Measurements from ENCODE around the gene KBTBD4.

The KBTBD4 gene

GRCh38 chr11:47605921-47606320, 27.2 kb upstream of the KBTBD4 start:
- FAIRE-seq = no peak

GRCh38 chr11:47603295-47603694, 24.5 kb upstream of the KBTBD4 start:
- FAIRE-seq (no peak), DNase-seq (ENCODE audit: insufficient read length) (no peak)
- no peak for TF ChIP-seq TAF1 (IDR thresholded peaks at IDR 0.05; ENCODE audit: borderline replicate concordance, low read depth, low read length)
- no peak for TF ChIP-seq POLR2AphosphoS5 (IDR thresholded peaks at IDR 0.05; ENCODE audit: low read depth, low read length)
- no peak for TF ChIP-seq POLR2A (IDR thresholded peaks at IDR 0.05; ENCODE audit: low read depth, low read length)

More at GRCh38 chr11:47605921-47606320, 27.2 kb upstream of the KBTBD4 start:
- DNase-seq (ENCODE audit: insufficient read length) = no peak
- TF ChIP-seq POLR2A (IDR thresholded peaks at IDR 0.05; ENCODE audit: low read depth, low read length) (no peak), TAF1 (IDR thresholded peaks at IDR 0.05; ENCODE audit: borderline replicate concordance, low read depth, low read length) (no peak), POLR2AphosphoS5 (IDR thresholded peaks at IDR 0.05; ENCODE audit: low read depth, low read length) (no peak)

GRCh38 chr11:47599902-47600301, 21.1 kb upstream of the KBTBD4 start:
- DNase-seq (ENCODE audit: insufficient read length) (no peak), FAIRE-seq (no peak)
- TF ChIP-seq POLR2A (IDR thresholded peaks at IDR 0.05; ENCODE audit: low read depth, low read length) = no peak
- no peak for TF ChIP-seq POLR2AphosphoS5 (IDR thresholded peaks at IDR 0.05; ENCODE audit: low read depth, low read length)
- no peak for TF ChIP-seq TAF1 (IDR thresholded peaks at IDR 0.05; ENCODE audit: borderline replicate concordance, low read depth, low read length)

GRCh38 chr11:47595967-47596366, 17.2 kb upstream of the KBTBD4 start:
- TF ChIP-seq POLR2A (IDR thresholded peaks at IDR 0.05; ENCODE audit: low read depth, low read length) (no peak), POLR2AphosphoS5 (IDR thresholded peaks at IDR 0.05; ENCODE audit: low read depth, low read length) (no peak), TAF1 (IDR thresholded peaks at IDR 0.05; ENCODE audit: borderline replicate concordance, low read depth, low read length) (no peak)
- DNase-seq (ENCODE audit: insufficient read length) (no peak), FAIRE-seq (no peak)

- no peak for FAIRE-seq
- no peak for DNase-seq (ENCODE audit: insufficient read length)
- TF ChIP-seq POLR2AphosphoS5 (IDR thresholded peaks at IDR 0.05; ENCODE audit: low read depth, low read length) (no peak), TAF1 (IDR thresholded peaks at IDR 0.05; ENCODE audit: borderline replicate concordance, low read depth, low read length) (no peak), POLR2A (IDR thresholded peaks at IDR 0.05; ENCODE audit: low read depth, low read length) (no peak)
Observed at GRCh38 chr11:47595029-47595428, 16.3 kb upstream of the KBTBD4 start.

- DNase-seq (ENCODE audit: insufficient read length) (no peak), FAIRE-seq (no peak)
- TF ChIP-seq TAF1 (IDR thresholded peaks at IDR 0.05; ENCODE audit: borderline replicate concordance, low read depth, low read length) (no peak), POLR2AphosphoS5 (IDR thresholded peaks at IDR 0.05; ENCODE audit: low read depth, low read length) (no peak), POLR2A (IDR thresholded peaks at IDR 0.05; ENCODE audit: low read depth, low read length) (no peak)
Observed at GRCh38 chr11:47593934-47594855, 15.4 kb upstream of the KBTBD4 start, which contains the start of gene C1QTNF4. Gene C1QTNF4, minus strand, starts transcription at chr11:47594411. Its CDS starts 3,601 bp downstream, at chr11:47590810.

GRCh38 chr11:47593492-47593933, 14.7 kb upstream of the KBTBD4 start:
- DNase-seq (ENCODE audit: insufficient read length) (no peak), FAIRE-seq (no peak)

GRCh38 chr11:47592970-47593369, 14.2 kb upstream of the KBTBD4 start:
- peak; percentile 44 for FAIRE-seq
- TF ChIP-seq TAF1 (IDR thresholded peaks at IDR 0.05; ENCODE audit: borderline replicate concordance, low read depth, low read length) = no peak
- no peak for TF ChIP-seq POLR2A (IDR thresholded peaks at IDR 0.05; ENCODE audit: low read depth, low read length)
- TF ChIP-seq POLR2AphosphoS5 (IDR thresholded peaks at IDR 0.05; ENCODE audit: low read depth, low read length) = no peak
- no peak for DNase-seq (ENCODE audit: insufficient read length)

More at GRCh38 chr11:47593492-47593933, 14.7 kb upstream of the KBTBD4 start:
- TF ChIP-seq TAF1 (IDR thresholded peaks at IDR 0.05; ENCODE audit: borderline replicate concordance, low read depth, low read length) (no peak), POLR2AphosphoS5 (IDR thresholded peaks at IDR 0.05; ENCODE audit: low read depth, low read length) (no peak), POLR2A (IDR thresholded peaks at IDR 0.05; ENCODE audit: low read depth, low read length) (no peak)

GRCh38 chr11:47592251-47592650, 13.5 kb upstream of the KBTBD4 start:
- FAIRE-seq = peak; percentile 71
- TF ChIP-seq POLR2AphosphoS5 (IDR thresholded peaks at IDR 0.05; ENCODE audit: low read depth, low read length) (no peak), POLR2A (IDR thresholded peaks at IDR 0.05; ENCODE audit: low read depth, low read length) (no peak), TAF1 (IDR thresholded peaks at IDR 0.05; ENCODE audit: borderline replicate concordance, low read depth, low read length) (no peak)
- no peak for DNase-seq (ENCODE audit: insufficient read length)

- DNase-seq (ENCODE audit: insufficient read length) = no peak
- TF ChIP-seq POLR2A (IDR thresholded peaks at IDR 0.05; ENCODE audit: low read depth, low read length) (no peak), POLR2AphosphoS5 (IDR thresholded peaks at IDR 0.05; ENCODE audit: low read depth, low read length) (no peak), TAF1 (IDR thresholded peaks at IDR 0.05; ENCODE audit: borderline replicate concordance, low read depth, low read length) (no peak)
- FAIRE-seq = no peak
Observed at GRCh38 chr11:47591764-47592163, 13.0 kb upstream of the KBTBD4 start.

- DNase-seq (ENCODE audit: insufficient read length) (no peak), FAIRE-seq (no peak)
- no peak for TF ChIP-seq POLR2A (IDR thresholded peaks at IDR 0.05; ENCODE audit: low read depth, low read length)
Observed at GRCh38 chr11:47589977-47590861, 11.4 kb upstream of the KBTBD4 start.

Measured in GM12892 (cell line).